PC-3 (cell line): ENCODE results near the gene YPEL3. TPM values are rescaled to one million over a fixed set of nuclear protein-coding genes. Genes with fewer than 3 reads are reported as not detected.
A peak's percentile ranks its signal among the peaks of the same experiment; 100 is the strongest.

ENCODE experiments used
- ATAC-seq: fragments of 200-7000 bp; cut with Tn5 transposase; 2 replicates; pipeline ENCODE4 v1.9.1; 2020; ENCODE audit warnings: mild to moderate bottlenecking, moderate library complexity
- BruUV-seq: library from RNA; stranded (reverse); fragments of 400-500 nt; replicated peaks from 2 replicates; lab custom pipeline; 2021; lab: Mats Ljungman, UMichigan
- CTCF ChIA-PET: fragments of 300-600 bp; sonication (Branson Sonifier 250); formaldehyde crosslinking; loops from one replicate; lab custom pipeline; 2022; ENCODE audit warnings: antibody characterized with exemption; lab: Charles Lee
- POLR2A ChIA-PET: fragments of 300-600 bp; sonication (Branson Sonifier 250); formaldehyde crosslinking; loops from one replicate; lab custom pipeline; 2022; ENCODE audit warnings: antibody characterized with exemption; ENCODE audit not compliant: unreplicated experiment; lab: Charles Lee
- DNase-seq: peaks from one replicate; pipeline ENCODE4 v3.0.0-alpha.2; 2015
- H2AFZ ChIP-seq: fragments of 300-600 bp; sonication (generic); 2 replicates; pipeline ENCODE4 v1.6.0; 2016; ENCODE audit warnings: antibody characterized with exemption, low read length
- H3F3A ChIP-seq: fragments of 300-600 bp; sonication (generic); one replicate; pipeline ENCODE4 v1.6.0; 2017; ENCODE audit warnings: antibody characterized with exemption, low read length, control low read depth, mild to moderate bottlenecking; ENCODE audit not compliant: unreplicated experiment
- H3K27ac ChIP-seq: fragments of 300-600 bp; sonication (generic); 2 replicates; pipeline ENCODE4 v1.5.1; 2016; ENCODE audit warnings: mild to moderate bottlenecking, low read length
- H3K27me3 ChIP-seq: fragments of 300-600 bp; sonication (generic); 2 replicates; pipeline ENCODE4 v1.6.1; 2016; ENCODE audit warnings: low read length, mixed read lengths
- H3K36me3 ChIP-seq: fragments of 300-600 bp; sonication (generic); 2 replicates; pipeline ENCODE4 v1.6.1; 2016; ENCODE audit warnings: low read depth, mixed run types, low read length, mixed read lengths
- H3K4me1 ChIP-seq: fragments of 300-600 bp; sonication (generic); 2 replicates; pipeline ENCODE4 v1.5.1; 2016; ENCODE audit warnings: low read length; ENCODE audit not compliant: insufficient read depth
- H3K4me2 ChIP-seq: fragments of 300-600 bp; sonication (generic); 2 replicates; pipeline ENCODE4 v1.6.0; 2016; ENCODE audit warnings: low read length
- H3K4me3 ChIP-seq: fragments of 300-600 bp; sonication (generic); 2 replicates; pipeline ENCODE4 v1.5.1; 2016; ENCODE audit warnings: mild to moderate bottlenecking, low read length, mixed read lengths
- H3K79me2 ChIP-seq: fragments of 300-600 bp; sonication (generic); 2 replicates; pipeline ENCODE4 v1.6.1; 2017; ENCODE audit warnings: low read length, mixed read lengths
- H3K9ac ChIP-seq: fragments of 300-600 bp; sonication (generic); 2 replicates; pipeline ENCODE4 v1.6.0; 2016; ENCODE audit warnings: mild to moderate bottlenecking, low read length
- H3K9me2 ChIP-seq: fragments of 300-600 bp; sonication (generic); replicated peaks from 2 replicates; pipeline ENCODE4 v1.6.1; 2016; ENCODE audit warnings: mixed run types, low read length, mixed read lengths
- H3K9me3 ChIP-seq: fragments of 300-600 bp; sonication (generic); 2 replicates; pipeline ENCODE4 v1.6.1; 2016; ENCODE audit warnings: low read length, mixed read lengths
- H4K20me1 ChIP-seq: fragments of 300-600 bp; sonication (generic); 2 replicates; pipeline ENCODE4 v1.6.1; 2016; ENCODE audit warnings: low read length, mixed read lengths
- CTCF ChIP-seq: fragments of 300-600 bp; sonication (generic); conservative IDR thresholded peaks from 2 replicates; pipeline ENCODE4 v1.5.1; 2017; ENCODE audit warnings: antibody characterized with exemption, low read depth, mild to moderate bottlenecking, low read length
- EZH2 ChIP-seq: fragments of 300-600 bp; sonication (generic); IDR thresholded peaks from one replicate; pipeline ENCODE4 v1.6.1; 2017; ENCODE audit warnings: antibody characterized with exemption, mild to moderate bottlenecking, low read length; ENCODE audit not compliant: unreplicated experiment
- EZH2phosphoT487 ChIP-seq: fragments of 300-600 bp; sonication (generic); IDR thresholded peaks from 2 replicates; pipeline ENCODE4 v1.6.1; 2018; ENCODE audit warnings: mild to moderate bottlenecking, antibody characterized with exemption, low read length, borderline replicate concordance
- intact Hi-C: fragments of 100-400 bp; cut with micrococcal nuclease; formaldehyde crosslinking; loops from 2 replicates; pipeline ENCODE4 v1.9.0; 2023
- total RNA-seq: library from RNA; depleted of rRNA; stranded (reverse); fragments of >200 nt; gene quantifications from 2 replicates; pipeline ENCODE4 v1.2.3, GENCODE V29; 2014

YPEL3 gene
- total RNA-seq, 1 experiment from 2014 or later = 7.7 TPM

- CTCF ChIA-PET = no interaction called here
- BruUV-seq = no TSS peak
- Histone ChIP-seq H3K27ac (no peak overlapping the region), H2AFZ (no peak overlapping the region), H3K36me3 (no peaks in the 10 kb centered on the region), H3K79me2 (no peaks in the 10 kb centered on the region), H3K9me2 (no peaks in the 10 kb centered on the region), H3K27me3 (no peaks in the 10 kb centered on the region), H3K4me2 (no peak overlapping the region), H3F3A (no peaks in the 10 kb centered on the region), H3K4me3 (no peak overlapping the region), H4K20me1 (no peaks in the 10 kb centered on the region), H3K4me1 (peaks cover 17% of the 10 kb centered on the region), H3K9me3 (no peaks in the 10 kb centered on the region), H3K9ac (no peak overlapping the region)
- TF ChIP-seq CTCF = no peak
- TF ChIP-seq EZH2 = no peak
- TF ChIP-seq EZH2phosphoT487 = no peak
- intact Hi-C loops = no loop called here
- DNase-seq (no peak), ATAC-seq (no peak)
- POLR2A ChIA-PET = interaction anchor here (0.6 kb wide), 1 partner anchor 287 kb away, joined by 3 read pairs; the partner anchor contains the start of gene ZNF48
Measured at GRCh38 chr16:30108059-30108850, 12.2 kb upstream of the YPEL3 start.

GRCh38 chr16:30104492-30104891 is 8.5 kb upstream of the YPEL3 start:
- Histone ChIP-seq H3K27me3 (no peaks in the 10 kb centered on the region), H3K4me3 (no peak overlapping the region), H3K9ac (no peak overlapping the region), H4K20me1 (no peaks in the 10 kb centered on the region), H3K27ac (peak overlapping the region; percentile 25), H3K79me2 (no peaks in the 10 kb centered on the region), H3K9me3 (no peaks in the 10 kb centered on the region), H3K4me2 (peak overlapping the region; percentile 31; the same call in 1 of the 2 replicates), H3K36me3 (no peaks in the 10 kb centered on the region), H3K4me1 (peaks cover 12% of the 10 kb centered on the region), H2AFZ (no peak overlapping the region), H3K9me2 (no peaks in the 10 kb centered on the region), H3F3A (no peaks in the 10 kb centered on the region)
- ChIA-PET CTCF (no interaction called here), POLR2A (no interaction called here)
- DNase-seq (peak; percentile 57), ATAC-seq (peak; percentile 38)
- no peak for TF ChIP-seq CTCF
- TF ChIP-seq EZH2 = no peak
- TF ChIP-seq EZH2phosphoT487 = no peak
- intact Hi-C loops = no loop called here
- BruUV-seq = no TSS peak

- Histone ChIP-seq H3K36me3 (no peaks in the 10 kb centered on the region), H3K27me3 (no peaks in the 10 kb centered on the region), H3K9me2 (no peaks in the 10 kb centered on the region), H2AFZ (no peak overlapping the region), H3K9me3 (no peaks in the 10 kb centered on the region), H3K79me2 (no peaks in the 10 kb centered on the region), H3K4me2 (peak overlapping the region; percentile 31; the same call in 1 of the 2 replicates), H3F3A (no peaks in the 10 kb centered on the region), H3K9ac (no peak overlapping the region), H3K4me1 (peaks cover 12% of the 10 kb centered on the region), H3K27ac (no peak overlapping the region; the same call in 1 of the 2 replicates), H3K4me3 (no peak overlapping the region), H4K20me1 (no peaks in the 10 kb centered on the region)
- ChIA-PET POLR2A (no interaction called here), CTCF (no interaction called here)
- intact Hi-C loops = no loop called here
- no TSS peak for BruUV-seq
- TF ChIP-seq EZH2 = no peak
- no peak for TF ChIP-seq CTCF
- TF ChIP-seq EZH2phosphoT487 = no peak
- DNase-seq = no peak
- ATAC-seq = no peak
Measured at GRCh38 chr16:30104090-30104489, 8.1 kb upstream of the YPEL3 start.
